ENCODE measurements around the gene MROH2B.

Gene MROH2B

DNA sequence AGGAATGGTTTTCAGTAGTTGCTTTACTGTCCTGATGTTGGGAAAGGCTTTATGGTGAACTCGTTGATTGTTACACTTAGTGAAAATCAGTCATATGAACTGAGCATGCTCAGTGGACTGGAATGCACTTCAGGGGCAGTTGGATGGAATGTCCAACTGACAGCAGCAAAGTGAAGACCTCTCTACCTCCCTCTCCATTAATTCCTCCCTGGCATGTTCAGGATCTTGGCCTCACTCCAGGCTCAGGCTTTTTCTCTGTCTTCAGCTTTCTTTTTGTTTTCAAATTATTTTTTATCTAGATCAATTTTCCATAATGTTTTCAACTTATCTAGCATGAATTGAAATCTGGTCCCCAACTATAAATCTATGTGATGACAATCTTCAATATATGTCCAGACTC is at the start of gene MROH2B:
Gene MROH2B, minus strand, starts transcription at position 101 of the 400 bp plus-strand sequence. CDS start 490 bp downstream, outside the sequence.
- no peak within 1 kb of the TSS for H3K4me3 ChIP-seq (ENCODE audit: low read depth, low read length)
- DNase-seq (ENCODE audit: low read depth) = no peak
- TF ChIP-seq, protein P1, sequence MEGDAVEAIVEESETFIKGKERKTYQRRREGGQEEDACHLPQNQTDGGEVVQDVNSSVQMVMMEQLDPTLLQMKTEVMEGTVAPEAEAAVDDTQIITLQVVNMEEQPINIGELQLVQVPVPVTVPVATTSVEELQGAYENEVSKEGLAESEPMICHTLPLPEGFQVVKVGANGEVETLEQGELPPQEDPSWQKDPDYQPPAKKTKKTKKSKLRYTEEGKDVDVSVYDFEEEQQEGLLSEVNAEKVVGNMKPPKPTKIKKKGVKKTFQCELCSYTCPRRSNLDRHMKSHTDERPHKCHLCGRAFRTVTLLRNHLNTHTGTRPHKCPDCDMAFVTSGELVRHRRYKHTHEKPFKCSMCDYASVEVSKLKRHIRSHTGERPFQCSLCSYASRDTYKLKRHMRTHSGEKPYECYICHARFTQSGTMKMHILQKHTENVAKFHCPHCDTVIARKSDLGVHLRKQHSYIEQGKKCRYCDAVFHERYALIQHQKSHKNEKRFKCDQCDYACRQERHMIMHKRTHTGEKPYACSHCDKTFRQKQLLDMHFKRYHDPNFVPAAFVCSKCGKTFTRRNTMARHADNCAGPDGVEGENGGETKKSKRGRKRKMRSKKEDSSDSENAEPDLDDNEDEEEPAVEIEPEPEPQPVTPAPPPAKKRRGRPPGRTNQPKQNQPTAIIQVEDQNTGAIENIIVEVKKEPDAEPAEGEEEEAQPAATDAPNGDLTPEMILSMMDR (IDR thresholded peaks at IDR 0.05; ENCODE audit: low read depth, low read length, missing control alignments) = no peak

DNA sequence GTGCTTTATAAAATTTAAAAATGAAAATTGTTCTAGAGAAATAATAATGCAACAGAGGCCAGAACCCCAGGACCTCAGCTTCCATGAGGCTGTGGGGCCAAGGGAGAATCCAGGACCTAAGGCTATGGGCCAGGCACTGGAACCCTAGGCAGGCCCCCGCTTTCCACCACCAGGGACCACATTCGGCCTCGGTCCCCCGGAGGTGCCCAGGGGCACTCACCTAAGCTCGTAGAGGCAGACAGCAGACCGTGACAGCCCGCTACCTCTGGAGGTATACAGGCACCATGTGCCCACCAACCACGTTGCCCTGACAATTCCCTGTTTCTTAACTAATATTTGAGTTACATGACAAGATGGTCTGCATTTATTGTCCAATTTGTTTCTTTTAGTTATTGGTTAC is 49.5 kb upstream of the MROH2B start:
- TF ChIP-seq, protein P1 (IDR thresholded peaks at IDR 0.05; ENCODE audit: low read depth, low read length, missing control alignments) = no peak
- no peak for DNase-seq (ENCODE audit: low read depth)

DNA sequence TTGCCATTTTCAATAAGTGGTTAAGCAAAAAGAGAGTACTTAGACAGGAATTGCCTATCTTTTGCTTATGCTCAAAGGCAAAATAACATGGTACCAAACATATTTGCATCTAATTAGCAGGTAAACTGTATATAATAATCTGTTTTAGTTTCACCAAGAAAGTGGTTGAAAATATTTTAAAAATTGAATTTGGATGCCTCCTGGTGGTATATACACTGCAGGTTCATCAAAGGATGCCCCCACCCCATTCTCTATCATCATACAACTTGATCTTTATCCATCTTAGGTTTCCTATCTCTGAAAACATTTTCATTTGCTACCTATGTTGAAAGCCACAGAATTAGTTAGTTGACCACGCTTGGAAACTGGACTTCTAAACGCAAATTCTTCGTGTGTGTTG is 47.0 kb upstream of the MROH2B start:
- H3K4me3 ChIP-seq (ENCODE audit: low read depth, low read length) = no peak overlapping the region
- DNase-seq (ENCODE audit: low read depth) = no peak
- TF ChIP-seq, protein P1 (IDR thresholded peaks at IDR 0.05; ENCODE audit: low read depth, low read length, missing control alignments) = no peak

More for the DNA sequence above, 49.5 kb upstream of the MROH2B start:
- no peak overlapping the region for H3K4me3 ChIP-seq (ENCODE audit: low read depth, low read length)

DNA sequence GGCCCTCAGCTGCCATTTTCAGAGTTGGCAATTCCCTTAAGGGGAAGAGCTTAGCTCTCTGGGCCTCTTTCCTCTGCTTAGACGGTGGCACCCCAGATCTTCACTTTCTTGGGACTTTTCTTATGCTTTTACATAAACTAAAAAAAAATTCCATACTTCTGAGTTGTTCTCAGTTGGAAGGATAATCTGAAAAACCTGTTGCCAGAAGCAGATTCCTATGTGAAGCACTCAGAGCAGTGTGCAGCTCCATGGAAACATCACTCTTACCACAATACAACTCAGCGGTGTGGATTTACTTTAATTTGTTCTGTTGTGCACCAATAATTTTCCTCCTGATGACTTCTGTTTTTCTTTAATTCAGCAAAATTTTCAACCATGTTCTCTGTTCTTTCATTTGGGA is 44.1 kb upstream of the MROH2B start:
- TF ChIP-seq, protein P1 (IDR thresholded peaks at IDR 0.05; ENCODE audit: low read depth, low read length, missing control alignments) = no peak
- no peak overlapping the region for H3K4me3 ChIP-seq (ENCODE audit: low read depth, low read length)
- DNase-seq (ENCODE audit: low read depth) = no peak

DNA sequence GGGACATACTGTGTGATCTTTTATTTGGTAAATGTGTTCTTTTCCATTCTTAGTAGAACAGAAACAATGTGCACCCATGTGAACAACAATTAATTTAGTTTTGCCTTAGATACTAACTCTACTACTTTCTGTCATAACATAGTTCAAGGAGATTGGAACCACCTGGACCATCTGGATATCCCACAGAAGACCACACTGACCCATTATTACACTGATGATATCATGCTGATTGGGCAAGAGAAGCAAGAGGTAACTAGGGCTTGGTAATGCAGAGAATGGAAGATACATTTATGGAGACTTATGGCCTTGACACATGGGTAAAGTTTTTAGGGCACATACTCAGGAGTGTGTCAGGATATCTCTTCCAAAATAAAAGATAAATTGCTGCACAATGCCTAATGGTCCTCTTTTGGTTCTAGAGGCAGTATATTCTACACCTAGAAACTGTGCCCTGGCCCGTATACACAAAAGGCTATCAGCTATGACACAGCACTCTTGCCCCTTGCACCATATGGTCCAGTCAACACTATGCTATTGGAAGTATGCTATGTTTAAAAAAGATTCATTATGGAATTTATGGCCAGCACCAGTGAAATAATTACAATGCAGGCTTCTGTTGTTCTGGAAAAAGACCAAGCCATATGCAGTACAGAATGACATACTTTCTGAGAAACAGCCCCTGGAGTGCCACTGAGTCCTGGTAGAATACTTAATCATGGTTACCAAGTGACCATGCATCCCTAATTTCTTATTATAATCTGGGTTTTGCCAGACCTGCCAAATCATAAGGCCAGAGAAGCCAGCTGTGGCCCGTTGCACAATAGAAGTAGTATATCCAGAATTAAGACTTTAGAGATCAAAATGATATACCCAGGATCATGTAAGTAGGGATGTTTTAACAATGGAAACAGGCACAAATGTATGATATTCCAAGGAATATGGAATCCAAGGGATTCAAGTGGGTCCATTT is 41.6 kb upstream of the MROH2B start:
- no peak overlapping the region for H3K4me3 ChIP-seq (ENCODE audit: low read depth, low read length)
- no peak for DNase-seq (ENCODE audit: low read depth)
- TF ChIP-seq, protein P1 (IDR thresholded peaks at IDR 0.05; ENCODE audit: low read depth, low read length, missing control alignments) = no peak

DNA sequence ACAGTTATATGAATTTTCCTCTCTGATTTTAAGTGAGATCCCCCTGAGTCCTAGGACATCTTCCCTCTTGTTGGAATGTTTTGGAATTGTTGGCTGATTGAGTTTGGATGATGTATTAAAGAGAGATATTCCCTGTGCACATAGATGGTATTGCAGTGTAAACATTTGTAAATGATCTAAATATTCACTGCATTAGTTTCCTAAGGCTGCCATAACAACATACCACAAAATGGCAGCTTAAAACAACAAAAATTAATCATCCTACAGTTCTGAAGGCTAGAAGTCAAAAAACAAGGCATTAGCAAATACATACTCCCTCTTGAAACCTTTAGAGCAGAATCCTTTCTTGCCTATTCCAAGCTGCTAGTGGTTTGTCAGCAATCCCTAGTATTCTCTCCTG is 38.0 kb upstream of the MROH2B start:
- TF ChIP-seq, protein P1 (IDR thresholded peaks at IDR 0.05; ENCODE audit: low read depth, low read length, missing control alignments) = no peak
- H3K4me3 ChIP-seq (ENCODE audit: low read depth, low read length) = no peak overlapping the region
- DNase-seq (ENCODE audit: low read depth) = no peak
